Endodermal cell (in vitro differentiated cells): ENCODE results near the gene MICAL1. TPM values are rescaled to one million over a fixed set of nuclear protein-coding genes. Genes with fewer than 3 reads are reported as not detected.

ENCODE experiments used
- DNase-seq: peaks from one replicate; pipeline ENCODE4 v3.0.0-alpha.2; 2017
- H3K27ac ChIP-seq: 2 replicates; pipeline ENCODE4 v1.5.1; 2013; ENCODE audit warnings: mild to moderate bottlenecking, low read depth, low read length, moderate library complexity
- H3K27me3 ChIP-seq: 2 replicates; pipeline ENCODE4 v1.6.1; 2013; ENCODE audit warnings: mild to moderate bottlenecking, low read length, moderate library complexity; ENCODE audit not compliant: insufficient read depth, control insufficient read depth, poor library complexity, severe bottlenecking
- H3K36me3 ChIP-seq: 2 replicates; pipeline ENCODE4 v1.7.0; 2013; ENCODE audit warnings: mild to moderate bottlenecking, low read length, moderate library complexity; ENCODE audit not compliant: control insufficient read depth, insufficient read depth
- H3K4me1 ChIP-seq: one replicate; pipeline ENCODE4 v1.7.0; 2013; ENCODE audit warnings: low read length; ENCODE audit not compliant: control insufficient read depth, insufficient read depth
- H3K4me3 ChIP-seq: 2 replicates; pipeline ENCODE4 v1.5.1; 2013; ENCODE audit warnings: mild to moderate bottlenecking, low read length, moderate library complexity
- H3K9ac ChIP-seq: 2 replicates; pipeline ENCODE4 v1.6.1; 2013; ENCODE audit warnings: mild to moderate bottlenecking, low read length, moderate library complexity; ENCODE audit not compliant: poor library complexity, severe bottlenecking; ENCODE audit errors: extremely low read depth
- H3K9me3 ChIP-seq: 2 replicates; pipeline ENCODE4 v1.6.1; 2013; ENCODE audit warnings: mild to moderate bottlenecking, low read length, moderate library complexity; ENCODE audit not compliant: control insufficient read depth
- H3K27ac Mint-ChIP-seq: 2 replicates; pipeline ENCODE4 v1.8.0; 2020; ENCODE audit warnings: mixed read lengths
- H3K27me3 Mint-ChIP-seq: 2 replicates; pipeline ENCODE4 v1.8.0; 2021; ENCODE audit warnings: mild to moderate bottlenecking, mixed read lengths; ENCODE audit not compliant: insufficient read depth
- H3K36me3 Mint-ChIP-seq: 2 replicates; pipeline ENCODE4 v1.8.0; 2020; ENCODE audit warnings: low read depth, mixed read lengths
- H3K4me1 Mint-ChIP-seq: 2 replicates; pipeline ENCODE4 v1.8.0; 2020; ENCODE audit warnings: mixed read lengths
- H3K4me3 Mint-ChIP-seq: 2 replicates; pipeline ENCODE4 v1.8.0; 2020; ENCODE audit warnings: mild to moderate bottlenecking, moderate library complexity, mixed read lengths
- H3K9me3 Mint-ChIP-seq: 2 replicates; pipeline ENCODE4 v1.8.0; 2020; ENCODE audit warnings: mild to moderate bottlenecking, mixed read lengths
- CTCF ChIP-seq: fragments of 200-600 bp; sonication (generic); conservative IDR thresholded peaks from 2 replicates; pipeline ENCODE4 v1.5.0; 2021; ENCODE audit warnings: antibody characterized with exemption, mild to moderate bottlenecking
- WGBS, 2 experiments: methylation state at CpG; one replicate each; pipeline versions ENCODE4 v1.1.5 to v1.1.7; 2013; ENCODE audit warnings: missing lambda C conversion rate in 2 of 2, mixed read lengths in 1 of 2; ENCODE audit not compliant: insufficient coverage in 1 of 2, insufficient read length in 1 of 2; 5-methylcytosine and 5-hydroxymethylcytosine counted together
- total RNA-seq, 2 donors: library from RNA; stranded (reverse); fragmentation: NEBNext Ultra II Directional in 1 of 2; extraction: Animal tissue kit (Norgen Biotek cat#: 25700) in 1 of 2; gene quantifications; 2 replicates in 1 of 2; 3 replicates in 1 of 2; pipeline ENCODE4 v1.2.1, GENCODE V29; 2021

The MICAL1 gene
- total RNA-seq, 2 donors from 2014 or later = 10.4 to 22.8 TPM

- H3K36me3 Mint-ChIP-seq = peaks cover 60% of the 10 kb centered on the region
- Histone ChIP-seq H3K27ac (no peak overlapping the region), H3K4me3 (peak overlapping the region; percentile 58), H3K9me3 (peaks cover 14% of the 10 kb centered on the region), H3K4me1 (no peaks in the 10 kb centered on the region), H3K36me3 (peaks cover 78% of the 10 kb centered on the region), H3K9ac (no peak overlapping the region), H3K27me3 (no peaks in the 10 kb centered on the region)
- H3K4me3 Mint-ChIP-seq = peak overlapping the region; percentile 42
- DNase-seq = no peak
- H3K9me3 Mint-ChIP-seq = no peaks in the 10 kb centered on the region
- no peak for TF ChIP-seq CTCF
- H3K27ac Mint-ChIP-seq = peak overlapping the region; percentile 92
- H3K4me1 Mint-ChIP-seq = peaks cover 39% of the 10 kb centered on the region
- WGBS, 2 experiments = 23 to 76% methylated on average over 1 to 2 of the region's 2 CpGs
- no peaks in the 10 kb centered on the region for H3K27me3 Mint-ChIP-seq
Measured at GRCh38 chr6:109477725-109478124, 22.2 kb upstream of the MICAL1 start.

GRCh38 chr6:109477184-109477583, 21.6 kb upstream of the MICAL1 start:
- Histone ChIP-seq H3K4me1 (no peaks in the 10 kb centered on the region), H3K9me3 (peaks cover 14% of the 10 kb centered on the region), H3K27me3 (no peaks in the 10 kb centered on the region), H3K9ac (no peak overlapping the region), H3K4me3 (peak overlapping the region; percentile 58), H3K27ac (no peak overlapping the region), H3K36me3 (peaks cover 83% of the 10 kb centered on the region)
- H3K4me1 Mint-ChIP-seq = peaks cover 39% of the 10 kb centered on the region
- 60 to 100% methylated on average over 1 to 2 of the region's 2 CpGs for WGBS, 2 experiments
- no peaks in the 10 kb centered on the region for H3K9me3 Mint-ChIP-seq
- TF ChIP-seq CTCF = no peak
- no peaks in the 10 kb centered on the region for H3K27me3 Mint-ChIP-seq
- peaks cover 65% of the 10 kb centered on the region for H3K36me3 Mint-ChIP-seq
- H3K4me3 Mint-ChIP-seq = peak overlapping the region; percentile 42
- H3K27ac Mint-ChIP-seq = peak overlapping the region; percentile 92
- DNase-seq = no peak

- Histone ChIP-seq H3K27me3 (no peaks in the 10 kb centered on the region), H3K4me3 (no peak overlapping the region), H3K9ac (no peak overlapping the region), H3K4me1 (no peaks in the 10 kb centered on the region), H3K36me3 (peaks cover 82% of the 10 kb centered on the region), H3K9me3 (peaks cover 14% of the 10 kb centered on the region), H3K27ac (no peak overlapping the region)
- no peak overlapping the region for H3K27ac Mint-ChIP-seq
- no peak overlapping the region for H3K4me3 Mint-ChIP-seq
- TF ChIP-seq CTCF = no peak
- DNase-seq = no peak
- peaks cover 35% of the 10 kb centered on the region for H3K4me1 Mint-ChIP-seq
- no peaks in the 10 kb centered on the region for H3K9me3 Mint-ChIP-seq
- peaks cover 68% of the 10 kb centered on the region for H3K36me3 Mint-ChIP-seq
- WGBS, 2 experiments = 85 to 95% methylated on average over 2 of the region's 2 CpGs
- H3K27me3 Mint-ChIP-seq = no peaks in the 10 kb centered on the region
Measured at GRCh38 chr6:109475625-109476024, 20.1 kb upstream of the MICAL1 start.
